T-cell (primary cell): Measurements from ENCODE around the gene LAMTOR4. TPM values are rescaled to one million over a fixed set of nuclear protein-coding genes. Genes with fewer than 3 reads are reported as not detected.
A peak's percentile ranks its signal among the peaks of the same experiment; 100 is the strongest.

Experiments used
- ATAC-seq, 4 experiments: fragments of 200-7000 bp in 3 of 4; fragments of 150-1000 bp in 1 of 4; cut with Tn5 transposase; replicated peaks in 1 of 4; 1 replicate in 3 of 4; 2 replicates in 1 of 4; pipeline ENCODE4 v1.10.0; 2021; ENCODE audit warnings: moderate library complexity in 3 of 4, mild to moderate bottlenecking in 2 of 4, moderate number of reproducible peaks in 1 of 4
- CTCF ChIA-PET, 2 donors: fragments of 300-600 bp; sonication (Branson Sonifier 250); formaldehyde crosslinking; loops; one replicate each; lab custom pipeline; 2022; ENCODE audit warnings: antibody characterized with exemption in 2 of 2; lab: Charles Lee
- POLR2A ChIA-PET, 2 donors: fragments of 300-600 bp; sonication (Branson Sonifier 250); formaldehyde crosslinking; loops; one replicate each; lab custom pipeline; 2022; ENCODE audit warnings: antibody characterized with exemption in 2 of 2; lab: Charles Lee
- DNase-seq, 35 experiments: peaks; one replicate each; pipeline versions ENCODE4 v3.0.0 to v3.0.0-alpha.2; 2013 to 2023
- H3K27ac ChIP-seq: one replicate; pipeline ENCODE4 v1.5.1; 2013; ENCODE audit warnings: low read length
- H3K27me3 ChIP-seq, 2 experiments: replicated peaks in 1 of 2; 1 replicate in 1 of 2; 2 replicates in 1 of 2; pipeline versions ENCODE4 v1.6.1 to v1.7.0; 2013; ENCODE audit warnings: low read length in 1 of 2, mixed read lengths in 1 of 2; ENCODE audit not compliant: control insufficient read depth in 2 of 2, insufficient read depth in 2 of 2; ENCODE audit errors: extremely low read depth in 1 of 2
- H3K36me3 ChIP-seq, 2 donors: 1 replicate in 1 of 2; 2 replicates in 1 of 2; pipeline versions ENCODE4 v1.6.1 to v1.7.0; 2013; ENCODE audit warnings: low read length in 1 of 2; ENCODE audit not compliant: control insufficient read depth in 2 of 2, insufficient read depth in 1 of 2; ENCODE audit errors: extremely low read depth in 1 of 2
- H3K4me1 ChIP-seq, 2 experiments: 1 replicate in 1 of 2; 2 replicates in 1 of 2; pipeline versions ENCODE4 v1.6.1 to v1.7.0; 2013; ENCODE audit warnings: low read length in 2 of 2, mixed read lengths in 1 of 2; ENCODE audit not compliant: insufficient read depth in 2 of 2, control insufficient read depth in 1 of 2; ENCODE audit errors: extremely low read depth in 1 of 2
- H3K4me3 ChIP-seq, 2 donors: 1 replicate in 1 of 2; 2 replicates in 1 of 2; pipeline versions ENCODE4 v1.5.1 to v1.7.0; 2013; ENCODE audit warnings: mild to moderate bottlenecking in 2 of 2, low read length in 1 of 2, moderate library complexity in 1 of 2; ENCODE audit not compliant: control insufficient read depth in 1 of 2; ENCODE audit errors: extremely low read depth in 1 of 2
- H3K9me3 ChIP-seq: 2 replicates; pipeline ENCODE4 v1.7.0; 2013
- H3K27ac Mint-ChIP-seq, 2 donors: one replicate each; pipeline ENCODE4 v1.8.0; 2020 to 2021; ENCODE audit warnings: mild to moderate bottlenecking in 2 of 2, mixed read lengths in 2 of 2
- H3K27me3 Mint-ChIP-seq, 2 donors: one replicate each; pipeline ENCODE4 v1.8.0; 2021 to 2022; ENCODE audit warnings: mixed read lengths in 2 of 2
- H3K36me3 Mint-ChIP-seq: one replicate; pipeline ENCODE4 v1.8.0; 2021; ENCODE audit warnings: mixed read lengths
- H3K4me1 Mint-ChIP-seq, 3 donors: one replicate each; pipeline ENCODE4 v1.8.0; 2020 to 2022; ENCODE audit warnings: mixed read lengths in 3 of 3, mild to moderate bottlenecking in 1 of 3
- H3K4me3 Mint-ChIP-seq, 3 donors: one replicate each; pipeline ENCODE4 v1.8.0; 2020 to 2022; ENCODE audit warnings: mild to moderate bottlenecking in 3 of 3, mixed read lengths in 3 of 3, moderate library complexity in 3 of 3
- H3K9me3 Mint-ChIP-seq, 3 donors: one replicate each; pipeline ENCODE4 v1.8.0; 2020 to 2022; ENCODE audit warnings: mixed read lengths in 3 of 3
- whole genome bisulfite sequencing: methylation state at CpG from one replicate; pipeline ENCODE4 v1.1.5; 2013; ENCODE audit warnings: missing lambda C conversion rate; ENCODE audit not compliant: insufficient coverage; 5-methylcytosine and 5-hydroxymethylcytosine counted together
- total RNA-seq, 35 experiments: library from RNA in 6 of 35; stranded (reverse) in 6 of 35; fragments of 120-200 nt in 1 of 35; gene quantifications; one replicate each; pipeline versions ENCODE4 v1.2.1 to v1.2.4 and lab custom pipeline; 2013 to 2026

The LAMTOR4 gene
- total RNA-seq, 5 donors from 2014 or later (not counting 1 experiment from before 2014, with no cell fraction given) = 140 to 216 (median 187) TPM

GRCh38 chr7:100166317-100166940, 17.7 kb downstream of the LAMTOR4 start:
- H3K27ac Mint-ChIP-seq = peak overlapping the region; percentile 98
- DNase-seq (peak in 16 of 35 experiments; percentile 27 to 60 (median 42)), ATAC-seq (peak; percentile 63 to 73 (median 67))
- H3K36me3 Mint-ChIP-seq = no peaks in the 10 kb centered on the region
- Histone ChIP-seq H3K4me3 (peak overlapping the region; percentile 10 to 49), H3K27ac (peak overlapping the region; percentile 65), H3K4me1 (peaks cover 64 to 88% of the 10 kb centered on the region in 2 experiments), H3K36me3 (no peaks in the 10 kb centered on the region), H3K9me3 (no peaks in the 10 kb centered on the region), H3K27me3 (peaks cover 0 to 45% of the 10 kb centered on the region in 2 experiments)
- ChIA-PET POLR2A (interaction anchor here (0.5 to 1.4 kb wide), 3 partner anchors 10 to 27 kb away, joined by 5 to 7 read pairs (median 5); no protein-coding TSS in a partner anchor), CTCF (interaction anchor here in 1 of 2 donors (0.5 to 1.6 kb wide), 4 partner anchors 16 to 135 kb away, joined by 3 to 5 read pairs (median 4); no protein-coding TSS in a partner anchor)
- H3K4me3 Mint-ChIP-seq = peak overlapping the region; percentile 80 to 87 (median 86)
- H3K27me3 Mint-ChIP-seq = peaks cover 0 to 20% of the 10 kb centered on the region in 2 donors
- WGBS = 51% methylated on average over 10 of the region's 16 CpGs
- H3K9me3 Mint-ChIP-seq = no peaks in the 10 kb centered on the region
- H3K4me1 Mint-ChIP-seq = peaks cover 73 to 85% (median 85%) of the 10 kb centered on the region in 3 donors

GRCh38 chr7:100166970-100167911, 18.5 kb downstream of the LAMTOR4 start:
- no peaks in the 10 kb centered on the region for H3K36me3 ChIP-seq
- WGBS = 49% methylated on average over 6 of the region's 14 CpGs
- H3K4me3 Mint-ChIP-seq = peak overlapping the region; percentile 80 to 87 (median 86)
- H3K27ac Mint-ChIP-seq = peak overlapping the region; percentile 98
- H3K4me1 Mint-ChIP-seq = peaks cover 73 to 86% (median 82%) of the 10 kb centered on the region in 3 donors
- no peaks in the 10 kb centered on the region for H3K9me3 Mint-ChIP-seq
- DNase-seq = no peak
- H3K27me3 ChIP-seq = peaks cover 0 to 48% of the 10 kb centered on the region in 2 experiments
- no peaks in the 10 kb centered on the region for H3K9me3 ChIP-seq
- peak overlapping the region; percentile 49 to 51 for H3K4me3 ChIP-seq
- POLR2A ChIA-PET = interaction anchor here (0.5 to 1.4 kb wide), 2 partner anchors 10 to 20 kb away, joined by 5 to 7 read pairs; no protein-coding TSS in a partner anchor
- peak overlapping the region; percentile 65 for H3K27ac ChIP-seq
- H3K36me3 Mint-ChIP-seq = no peaks in the 10 kb centered on the region
- H3K27me3 Mint-ChIP-seq = peaks cover 0 to 22% of the 10 kb centered on the region in 2 donors
- ATAC-seq = no peak
- CTCF ChIA-PET = interaction anchor here in 1 of 2 donors (0.5 to 1.6 kb wide), 4 partner anchors 17 to 136 kb away, joined by 3 to 5 read pairs (median 4); no protein-coding TSS in a partner anchor
- peaks cover 61 to 93% of the 10 kb centered on the region in 2 experiments for H3K4me1 ChIP-seq

- ChIA-PET CTCF (interaction anchor here in 1 of 2 donors (1.0 kb wide), 1 partner anchor 19 kb away, joined by 5 read pairs; the partner anchor contains the start of gene LAMTOR4), POLR2A (no interaction called here)
- H3K4me1 Mint-ChIP-seq = peaks cover 69 to 79% (median 77%) of the 10 kb centered on the region in 3 donors
- 25% methylated on average over 10 of the region's 11 CpGs for WGBS
- H3K27ac Mint-ChIP-seq = peak overlapping the region; percentile 98
- DNase-seq = no peak
- peaks cover 57 to 87% of the 10 kb centered on the region in 2 experiments for H3K4me1 ChIP-seq
- H3K4me3 ChIP-seq = peak overlapping the region; percentile 49 to 51
- no peaks in the 10 kb centered on the region for H3K9me3 Mint-ChIP-seq
- H3K36me3 ChIP-seq = no peaks in the 10 kb centered on the region
- H3K27me3 ChIP-seq = peaks cover 0 to 48% of the 10 kb centered on the region in 2 experiments
- peak overlapping the region; percentile 65 for H3K27ac ChIP-seq
- peak overlapping the region; percentile 80 to 87 (median 86) for H3K4me3 Mint-ChIP-seq
- no peak for ATAC-seq
- H3K9me3 ChIP-seq = no peaks in the 10 kb centered on the region
- no peaks in the 10 kb centered on the region for H3K36me3 Mint-ChIP-seq
- peaks cover 0 to 22% of the 10 kb centered on the region in 2 donors for H3K27me3 Mint-ChIP-seq
Observed at GRCh38 chr7:100167912-100168323, 19.2 kb downstream of the LAMTOR4 start.

- CTCF ChIA-PET = interaction anchor here in 1 of 2 donors (0.5 kb wide), 1 partner anchor 18 kb away, joined by 4 read pairs; no protein-coding TSS in a partner anchor
- Histone ChIP-seq H3K27me3 (peaks cover 0 to 48% of the 10 kb centered on the region in 2 experiments), H3K27ac (peak overlapping the region; percentile 38), H3K36me3 (no peaks in the 10 kb centered on the region), H3K4me3 (no peak overlapping the region), H3K9me3 (no peaks in the 10 kb centered on the region), H3K4me1 (peaks cover 43 to 74% of the 10 kb centered on the region in 2 experiments)
- POLR2A ChIA-PET = interaction anchor here in 1 of 2 donors (0.6 kb wide), 1 partner anchor 224 kb away, joined by 11 read pairs; no protein-coding TSS in a partner anchor
- H3K4me3 Mint-ChIP-seq = peak overlapping the region; percentile 80 to 87 (median 86)
- H3K4me1 Mint-ChIP-seq = peaks cover 58 to 68% (median 63%) of the 10 kb centered on the region in 3 donors
- DNase-seq (peak in 7 of 35 experiments; percentile 21 to 60 (median 43)), ATAC-seq (peak in 2 of 4 experiments; percentile 6 to 31)
- H3K27me3 Mint-ChIP-seq = peaks cover 0 to 22% of the 10 kb centered on the region in 2 donors
- peak overlapping the region; percentile 98 for H3K27ac Mint-ChIP-seq
- WGBS = 44% methylated on average over 2 of the region's 11 CpGs
- H3K36me3 Mint-ChIP-seq = no peaks in the 10 kb centered on the region
- H3K9me3 Mint-ChIP-seq = no peaks in the 10 kb centered on the region
Observed at GRCh38 chr7:100169147-100169850, 20.6 kb downstream of the LAMTOR4 start.

GRCh38 chr7:100170101-100170897, 21.6 kb downstream of the LAMTOR4 start:
- ChIA-PET CTCF (interaction anchor here in 1 of 2 donors (0.5 kb wide), 1 partner anchor 17 kb away, joined by 4 read pairs; no protein-coding TSS in a partner anchor), POLR2A (no interaction called here)
- Mint-ChIP-seq H3K4me3 (peak overlapping the region; percentile 71 to 87 (median 86)), H3K36me3 (no peaks in the 10 kb centered on the region), H3K4me1 (peaks cover 60 to 73% (median 64%) of the 10 kb centered on the region in 3 donors), H3K27me3 (peaks cover 0 to 22% of the 10 kb centered on the region in 2 donors), H3K27ac (peak overlapping the region; percentile 98), H3K9me3 (no peaks in the 10 kb centered on the region)
- DNase-seq (no peak), ATAC-seq (no peak)
- Histone ChIP-seq H3K4me1 (peaks cover 42 to 68% of the 10 kb centered on the region in 2 experiments), H3K36me3 (no peaks in the 10 kb centered on the region), H3K27ac (peak overlapping the region; percentile 38), H3K27me3 (peaks cover 0 to 48% of the 10 kb centered on the region in 2 experiments), H3K9me3 (no peaks in the 10 kb centered on the region), H3K4me3 (no peak overlapping the region)
- WGBS = 90% methylated on average over 2 of the region's 11 CpGs
